Transverse colon (tissue), 3 donors: ENCODE results near the gene MAST2.

Source experiments
- EP300 ChIP-seq: sonication (generic); formaldehyde crosslinking; IDR thresholded peaks from one replicate; pipeline ENCODE4 v1.6.1; 2017; ENCODE audit warnings: antibody characterized with exemption, low read depth
- POLR2A ChIP-seq: fragments of 450-650 bp; IDR thresholded peaks from one replicate; pipeline ENCODE4 v1.6.1; 2016; ENCODE audit warnings: antibody characterized with exemption, mild to moderate bottlenecking, moderate library complexity
- TF ChIP-seq, protein P1 (sequence below), 5 experiments: fragments of 200-600 bp in 3 of 5; fragments of 450-650 bp in 2 of 5; sonication (generic) in 3 of 5; IDR thresholded peaks; 1 replicate in 2 of 5; 2 replicates in 3 of 5; pipeline ENCODE4 v1.5.1; 2016 to 2017; ENCODE audit warnings: antibody characterized with exemption in 5 of 5, inconsistent platforms in 3 of 5, mild to moderate bottlenecking in 2 of 5, moderate library complexity in 1 of 5

DNA sequence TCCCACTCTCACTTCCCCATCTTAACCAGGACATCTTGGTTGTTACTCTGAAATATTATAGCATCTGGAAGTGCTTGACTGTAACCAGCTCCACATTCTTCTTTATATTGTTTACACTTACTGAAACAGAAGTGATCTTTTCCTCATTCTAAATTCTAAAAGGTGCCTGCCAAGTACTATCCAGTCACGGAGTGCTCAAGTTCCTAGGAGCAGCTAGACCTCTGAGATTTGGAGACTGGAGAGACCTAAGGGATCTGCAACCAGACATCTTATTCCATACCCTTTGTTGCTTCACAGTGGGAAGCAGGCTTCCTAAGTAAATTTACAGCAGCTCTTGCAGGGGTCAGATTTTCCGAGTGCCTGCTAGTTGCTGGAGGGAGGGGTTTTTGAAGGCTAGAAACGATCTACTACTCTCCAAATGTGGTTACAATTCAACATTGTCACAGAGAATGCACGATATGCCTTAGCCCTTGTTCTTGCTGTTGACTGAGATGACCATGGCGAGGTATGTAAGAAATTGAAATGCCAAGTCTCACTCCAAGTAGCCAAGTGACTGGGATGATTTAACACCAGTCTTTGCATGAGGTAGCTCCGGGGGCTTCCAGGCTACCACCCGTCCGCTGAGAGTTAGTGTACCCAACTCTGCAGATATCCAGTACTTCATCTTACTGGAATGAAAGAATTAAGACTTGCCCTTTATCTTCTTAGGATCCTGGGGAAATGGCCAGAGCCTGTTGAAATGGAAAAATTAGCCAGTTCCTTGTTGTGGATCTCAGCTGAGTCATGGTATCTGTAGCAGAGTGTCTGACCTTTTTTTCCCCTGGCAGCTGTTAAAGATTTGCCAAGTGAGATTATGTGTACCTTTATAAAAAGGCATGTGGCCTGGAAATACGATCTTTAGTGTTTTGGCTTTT is 150.8 kb downstream of the MAST2 start:
- TF ChIP-seq, protein P1, sequence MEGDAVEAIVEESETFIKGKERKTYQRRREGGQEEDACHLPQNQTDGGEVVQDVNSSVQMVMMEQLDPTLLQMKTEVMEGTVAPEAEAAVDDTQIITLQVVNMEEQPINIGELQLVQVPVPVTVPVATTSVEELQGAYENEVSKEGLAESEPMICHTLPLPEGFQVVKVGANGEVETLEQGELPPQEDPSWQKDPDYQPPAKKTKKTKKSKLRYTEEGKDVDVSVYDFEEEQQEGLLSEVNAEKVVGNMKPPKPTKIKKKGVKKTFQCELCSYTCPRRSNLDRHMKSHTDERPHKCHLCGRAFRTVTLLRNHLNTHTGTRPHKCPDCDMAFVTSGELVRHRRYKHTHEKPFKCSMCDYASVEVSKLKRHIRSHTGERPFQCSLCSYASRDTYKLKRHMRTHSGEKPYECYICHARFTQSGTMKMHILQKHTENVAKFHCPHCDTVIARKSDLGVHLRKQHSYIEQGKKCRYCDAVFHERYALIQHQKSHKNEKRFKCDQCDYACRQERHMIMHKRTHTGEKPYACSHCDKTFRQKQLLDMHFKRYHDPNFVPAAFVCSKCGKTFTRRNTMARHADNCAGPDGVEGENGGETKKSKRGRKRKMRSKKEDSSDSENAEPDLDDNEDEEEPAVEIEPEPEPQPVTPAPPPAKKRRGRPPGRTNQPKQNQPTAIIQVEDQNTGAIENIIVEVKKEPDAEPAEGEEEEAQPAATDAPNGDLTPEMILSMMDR (IDR thresholded peaks at IDR 0.05): no peak
- TF ChIP-seq EP300: no peak
- TF ChIP-seq POLR2A: no peak
